BJ (cell line): ENCODE measurements around the gene GGTLC2. TPM values are rescaled to one million over a fixed set of nuclear protein-coding genes. Genes with fewer than 3 reads are reported as not detected.

ENCODE experiments used
- CTCF ChIA-PET: fragments of 350-600 bp; formaldehyde crosslinking; extraction: SDS; loops from one replicate; lab custom pipeline; 2021; ENCODE audit warnings: antibody characterized with exemption, inconsistent platforms; lab: Yijun Ruan, JAX
- POLR2A ChIA-PET: fragments of 300-600 bp; sonication (Branson Sonifier 250); formaldehyde crosslinking; extraction: SDS; loops from one replicate; lab custom pipeline; 2021; ENCODE audit warnings: antibody characterized with exemption; lab: Charles Lee
- DNase-seq: peaks from one replicate; pipeline ENCODE4 v3.0.0-alpha.2; 2011; ENCODE audit warnings: low read depth
- H3K27me3 ChIP-seq: 2 replicates; pipeline ENCODE4 v1.6.0; 2011; ENCODE audit warnings: low read length; ENCODE audit not compliant: control insufficient read depth, insufficient read depth
- H3K36me3 ChIP-seq: 2 replicates; pipeline ENCODE4 v1.5.1; 2011; ENCODE audit warnings: low read length; ENCODE audit not compliant: control insufficient read depth, insufficient read depth
- H3K4me3 ChIP-seq: 2 replicates; pipeline ENCODE4 v1.5.1; 2011; ENCODE audit warnings: low read depth, mild to moderate bottlenecking, control low read depth, low read length
- polyA plus RNA-seq: library from polyadenylated mRNA; depleted of rRNA; stranded (reverse); fragments of >200 nt; gene quantifications from 2 replicates; pipeline ENCODE4 v1.2.3, GENCODE V29; 2011
- TF ChIP-seq, protein P1 (sequence below): IDR thresholded peaks from 2 replicates; pipeline ENCODE4 v1.5.1; 2011; ENCODE audit warnings: low read depth, mild to moderate bottlenecking, control low read depth, inconsistent platforms, low read length, moderate library complexity; ENCODE audit not compliant: insufficient read depth

The GGTLC2 gene
- polyA plus RNA-seq, 1 experiment: not detected

DNA sequence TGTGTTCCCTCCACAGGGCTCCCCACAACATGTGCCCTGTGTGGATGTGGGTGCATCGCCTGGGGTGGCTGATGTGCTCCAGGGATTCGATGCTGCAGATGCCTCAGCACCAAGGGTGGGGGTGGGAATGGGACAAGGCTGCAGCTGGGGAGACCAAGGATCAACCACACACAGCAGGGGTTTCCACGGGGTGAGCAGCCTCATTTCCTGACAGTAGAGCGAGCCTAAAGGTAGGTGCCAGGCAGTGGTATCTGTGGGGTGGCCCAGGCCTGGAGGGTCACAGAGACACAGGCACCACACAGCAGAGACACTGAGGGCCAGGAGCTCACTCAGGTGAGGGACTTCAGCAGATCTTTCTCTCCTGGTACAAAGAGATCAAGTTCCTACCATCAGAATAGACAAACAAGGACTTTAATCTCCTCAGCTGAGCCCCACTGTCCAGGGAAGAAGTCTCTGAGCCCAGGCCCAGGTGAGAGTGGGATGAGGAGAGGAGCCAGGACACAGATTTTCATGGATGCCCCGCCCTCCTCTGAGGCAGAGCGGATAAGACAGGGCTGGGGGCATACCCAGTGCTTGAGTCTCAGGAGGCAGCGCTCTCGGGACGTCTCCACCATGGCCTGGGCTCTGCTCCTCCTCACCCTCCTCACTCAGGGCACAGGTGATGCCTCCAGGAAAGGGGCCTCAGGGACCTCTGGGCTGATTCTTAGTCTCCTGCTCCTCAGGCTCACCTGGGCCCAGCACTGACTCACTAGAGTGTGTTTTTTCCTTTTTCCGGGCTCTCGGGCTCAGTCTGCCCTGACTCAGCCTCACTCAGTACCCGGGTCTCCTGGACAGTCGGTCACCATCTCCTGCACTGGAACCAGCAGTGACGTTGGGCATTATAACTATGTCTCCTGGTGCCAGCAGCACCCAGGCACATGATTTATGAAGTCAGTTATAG, 19.7 kb downstream of the GGTLC2 start:
- TF ChIP-seq, protein P1, sequence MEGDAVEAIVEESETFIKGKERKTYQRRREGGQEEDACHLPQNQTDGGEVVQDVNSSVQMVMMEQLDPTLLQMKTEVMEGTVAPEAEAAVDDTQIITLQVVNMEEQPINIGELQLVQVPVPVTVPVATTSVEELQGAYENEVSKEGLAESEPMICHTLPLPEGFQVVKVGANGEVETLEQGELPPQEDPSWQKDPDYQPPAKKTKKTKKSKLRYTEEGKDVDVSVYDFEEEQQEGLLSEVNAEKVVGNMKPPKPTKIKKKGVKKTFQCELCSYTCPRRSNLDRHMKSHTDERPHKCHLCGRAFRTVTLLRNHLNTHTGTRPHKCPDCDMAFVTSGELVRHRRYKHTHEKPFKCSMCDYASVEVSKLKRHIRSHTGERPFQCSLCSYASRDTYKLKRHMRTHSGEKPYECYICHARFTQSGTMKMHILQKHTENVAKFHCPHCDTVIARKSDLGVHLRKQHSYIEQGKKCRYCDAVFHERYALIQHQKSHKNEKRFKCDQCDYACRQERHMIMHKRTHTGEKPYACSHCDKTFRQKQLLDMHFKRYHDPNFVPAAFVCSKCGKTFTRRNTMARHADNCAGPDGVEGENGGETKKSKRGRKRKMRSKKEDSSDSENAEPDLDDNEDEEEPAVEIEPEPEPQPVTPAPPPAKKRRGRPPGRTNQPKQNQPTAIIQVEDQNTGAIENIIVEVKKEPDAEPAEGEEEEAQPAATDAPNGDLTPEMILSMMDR: no peak
- DNase-seq: no peak
- no peaks in the 10 kb centered on the region for H3K36me3 ChIP-seq
- no peak overlapping the region for H3K4me3 ChIP-seq
- no peaks in the 10 kb centered on the region; the same call in 1 of the 2 replicates for H3K27me3 ChIP-seq
- POLR2A ChIA-PET: no interaction called here
- CTCF ChIA-PET: interaction anchor here (1.6 kb wide), 1 partner anchor 9 kb away, joined by 5 read pairs; no protein-coding TSS in a partner anchor

DNA sequence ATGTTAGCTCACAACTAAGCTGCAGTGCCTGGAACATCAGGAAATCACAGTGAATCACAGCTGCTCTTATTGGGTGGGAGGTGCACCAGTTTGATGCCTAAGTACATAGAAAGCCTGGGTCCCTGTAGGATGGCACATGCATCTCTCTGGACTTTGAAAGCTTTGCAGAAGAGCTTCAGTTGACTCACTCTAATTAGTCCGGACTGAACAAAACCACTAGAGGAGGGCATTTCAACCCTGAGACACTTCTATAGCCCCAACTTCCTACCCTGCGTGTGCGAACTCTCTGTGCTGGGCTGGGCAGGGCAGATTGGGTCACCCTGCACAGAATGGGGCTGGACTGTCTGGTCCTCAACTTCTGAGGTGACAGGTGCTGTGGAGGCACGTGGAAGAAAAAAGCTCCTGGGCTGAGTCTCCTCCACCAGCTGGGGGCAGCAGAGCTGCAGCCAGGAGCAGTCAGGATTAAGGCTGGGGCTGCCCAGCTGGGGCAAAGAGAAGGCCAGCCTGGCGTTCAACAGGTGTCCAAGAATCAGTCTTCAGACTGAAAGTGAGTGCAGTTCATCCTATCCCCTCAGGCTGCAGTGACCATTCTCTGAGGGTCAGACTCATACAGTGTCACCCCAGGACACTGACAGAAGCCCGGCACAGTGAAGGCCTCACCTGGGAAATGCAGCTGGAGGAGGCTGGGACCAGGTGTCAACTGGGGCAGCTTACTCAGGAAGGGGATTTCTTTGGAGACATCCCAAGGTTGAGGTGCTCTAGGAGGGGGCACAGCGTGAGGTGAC, 22.1 kb downstream of the GGTLC2 start:
- ChIA-PET CTCF (interaction anchor here (1.0 to 3.6 kb wide), 15 partner anchors 14 to 293 kb away, joined by 3 to 39 read pairs (median 6); no protein-coding TSS in a partner anchor), POLR2A (no interaction called here)
- TF ChIP-seq, protein P1: peak; percentile 72
- H3K4me3 ChIP-seq: no peak overlapping the region
- no peaks in the 10 kb centered on the region for H3K36me3 ChIP-seq
- no peak for DNase-seq
- H3K27me3 ChIP-seq: no peaks in the 10 kb centered on the region; the same call in 1 of the 2 replicates

DNA sequence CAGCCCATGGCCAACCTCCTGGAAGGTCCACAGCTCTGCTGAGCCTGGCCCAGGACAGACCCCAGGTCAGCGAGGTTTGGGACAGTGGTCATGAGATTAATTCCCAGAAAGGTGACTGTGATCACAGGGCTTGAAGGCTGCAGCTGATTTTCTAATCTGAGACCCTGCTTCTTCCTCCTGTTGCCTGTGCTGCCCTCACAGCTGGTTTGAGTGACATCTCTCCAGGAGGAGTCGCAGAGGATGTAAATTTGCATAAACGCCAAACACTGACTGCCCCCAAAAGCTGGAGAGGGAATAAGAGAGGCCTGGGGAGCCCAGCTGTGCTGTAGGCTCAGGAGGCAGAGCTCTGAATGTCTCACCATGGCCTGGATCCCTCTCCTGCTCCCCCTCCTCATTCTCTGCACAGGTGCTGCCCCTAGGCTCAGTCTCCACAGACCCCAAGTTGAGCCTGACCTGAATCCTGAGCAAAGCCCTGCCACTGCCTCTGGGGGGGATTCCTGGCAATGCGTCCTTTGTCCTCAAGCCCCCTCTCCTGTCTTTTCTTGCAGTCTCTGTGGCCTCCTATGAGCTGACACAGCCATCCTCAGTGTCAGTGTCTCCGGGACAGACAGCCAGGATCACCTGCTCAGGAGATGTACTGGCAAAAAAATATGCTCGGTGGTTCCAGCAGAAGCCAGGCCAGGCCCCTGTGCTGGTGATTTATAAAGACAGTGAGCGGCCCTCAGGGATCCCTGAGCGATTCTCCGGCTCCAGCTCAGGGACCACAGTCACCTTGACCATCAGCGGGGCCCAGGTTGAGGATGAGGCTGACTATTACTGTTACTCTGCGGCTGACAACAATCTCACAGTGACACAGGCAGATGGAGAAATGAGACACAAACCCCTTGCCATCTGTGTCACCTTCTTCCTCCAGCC, 23.8 kb downstream of the GGTLC2 start:
- CTCF ChIA-PET: interaction anchor here (1.2 to 3.6 kb wide), 5 partner anchors 12 to 81 kb away, joined by 3 to 39 read pairs (median 17); no protein-coding TSS in a partner anchor
- POLR2A ChIA-PET: no interaction called here
- no peaks in the 10 kb centered on the region; the same call in 1 of the 2 replicates for H3K27me3 ChIP-seq
- DNase-seq: no peak
- no peak overlapping the region for H3K4me3 ChIP-seq
- TF ChIP-seq, protein P1: no peak
- no peaks in the 10 kb centered on the region for H3K36me3 ChIP-seq

DNA sequence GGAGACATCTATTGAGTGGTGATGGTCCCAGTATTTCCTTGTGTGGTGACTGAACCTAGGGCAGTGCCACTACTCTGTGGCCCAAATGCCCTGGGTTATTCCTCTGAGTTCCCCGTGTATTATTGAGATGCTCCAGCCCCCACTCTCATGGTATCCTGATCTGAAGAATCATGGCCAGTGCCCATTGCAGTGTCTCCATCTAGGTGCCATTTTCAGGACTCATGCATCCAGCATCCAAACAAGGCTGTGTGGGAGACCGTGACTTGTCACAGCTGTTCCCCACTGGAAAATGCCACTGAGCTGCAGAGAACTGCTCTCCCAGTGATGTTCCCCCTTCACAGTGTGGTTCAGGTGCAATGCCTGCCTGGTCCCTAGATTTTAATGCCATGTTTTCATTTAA, 24.7 kb downstream of the GGTLC2 start:
- no peaks in the 10 kb centered on the region for H3K36me3 ChIP-seq
- H3K27me3 ChIP-seq: no peaks in the 10 kb centered on the region; the same call in 1 of the 2 replicates
- no peak overlapping the region for H3K4me3 ChIP-seq
- POLR2A ChIA-PET: no interaction called here
- TF ChIP-seq, protein P1: no peak
- no peak for DNase-seq
- CTCF ChIA-PET: no interaction called here
